Measurements from ENCODE around the gene SMAD3.

DNA sequence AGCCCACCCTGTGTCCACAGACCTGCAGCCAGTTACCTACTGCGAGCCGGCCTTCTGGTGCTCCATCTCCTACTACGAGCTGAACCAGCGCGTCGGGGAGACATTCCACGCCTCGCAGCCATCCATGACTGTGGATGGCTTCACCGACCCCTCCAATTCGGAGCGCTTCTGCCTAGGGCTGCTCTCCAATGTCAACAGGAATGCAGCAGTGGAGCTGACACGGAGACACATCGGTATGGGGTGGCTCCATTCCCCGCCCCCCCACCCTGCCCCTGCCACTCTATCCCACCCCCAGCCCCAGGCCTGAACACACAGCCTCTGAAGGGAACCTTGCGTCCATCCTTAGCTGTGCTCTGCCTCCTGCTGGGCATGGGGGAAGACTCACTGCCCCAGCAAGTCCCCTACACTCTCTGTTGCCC, 115.8 kb downstream of the SMAD3 start:
- TF ChIP-seq POLR2AphosphoS5 (IDR thresholded peaks at IDR 0.05; ENCODE audit: low read depth, low read length) (no peak), POLR2A (IDR thresholded peaks at IDR 0.05; ENCODE audit: low read depth, low read length) (no peak), TAF1 (IDR thresholded peaks at IDR 0.05; ENCODE audit: borderline replicate concordance, low read depth, low read length) (no peak)

Measured in GM12892 (cell line).